HL-60 (cell line): ENCODE measurements around the gene MSH2.

ENCODE experiments used
- DNase-seq, 2 experiments: peaks; one replicate each; pipeline ENCODE4 v3.0.0-alpha.2; 2010 to 2020; ENCODE audit warnings: low read depth in 1 of 2, low spot score in 1 of 2
- H3K27ac ChIP-seq: fragments of 250-450 bp; sonication (Bioruptor Pico); replicated peaks from 2 replicates; pipeline ENCODE4 v1.5.1; 2020; ENCODE audit warnings: mild to moderate bottlenecking, moderate library complexity
- H3K27me3 ChIP-seq: fragments of 250-450 bp; sonication (Bioruptor Pico); 2 replicates; pipeline ENCODE4 v1.5.1; 2021; ENCODE audit warnings: mild to moderate bottlenecking, moderate library complexity; ENCODE audit not compliant: insufficient read depth, poor library complexity, severe bottlenecking
- H3K4me3 ChIP-seq: replicated peaks from 2 replicates; pipeline ENCODE4 v1.5.1; 2011; ENCODE audit warnings: mild to moderate bottlenecking, control low read depth, low read length; ENCODE audit not compliant: insufficient read depth
- CTCF ChIP-seq: IDR thresholded peaks from one replicate; pipeline ENCODE4 v1.5.1; 2011; ENCODE audit warnings: low read length, control low read depth, inconsistent platforms; ENCODE audit not compliant: insufficient read depth
- GABPA ChIP-seq: IDR thresholded peaks from 2 replicates; pipeline ENCODE4 v1.6.1; 2012; ENCODE audit warnings: low read depth
- POLR2AphosphoS5 ChIP-seq: IDR thresholded peaks from 2 replicates; pipeline ENCODE4 v1.6.1; 2012; ENCODE audit warnings: low read depth
- REST ChIP-seq: IDR thresholded peaks from 2 replicates; pipeline ENCODE4 v1.6.1; 2012; ENCODE audit warnings: low read depth; ENCODE audit not compliant: insufficient replicate concordance
- SPI1 ChIP-seq: IDR thresholded peaks from 2 replicates; pipeline ENCODE4 v1.6.1; 2012; ENCODE audit warnings: low read depth, mild to moderate bottlenecking, borderline replicate concordance

MSH2 gene

GRCh38 chr2:47494267-47495130, 91.5 kb downstream of the MSH2 start:
- Histone ChIP-seq H3K27me3 (no peaks in the 10 kb centered on the region), H3K4me3 (no peak overlapping the region), H3K27ac (no peak overlapping the region)
- DNase-seq: no peak
- TF ChIP-seq POLR2AphosphoS5 (no peak), REST (no peak), GABPA (no peak), CTCF (no peak), SPI1 (no peak)

- no peak for TF ChIP-seq GABPA
- no peak for TF ChIP-seq POLR2AphosphoS5
- no peak for TF ChIP-seq CTCF
- TF ChIP-seq REST: no peak
- no peak for TF ChIP-seq SPI1
- Histone ChIP-seq H3K27me3 (no peaks in the 10 kb centered on the region), H3K27ac (no peak overlapping the region), H3K4me3 (no peak overlapping the region)
- DNase-seq: no peak
Observed at GRCh38 chr2:47497843-47498460, 95.0 kb downstream of the MSH2 start.

GRCh38 chr2:47499093-47499492, 96.1 kb downstream of the MSH2 start:
- no peak for TF ChIP-seq POLR2AphosphoS5
- no peak overlapping the region for H3K4me3 ChIP-seq
- no peak overlapping the region for H3K27ac ChIP-seq

GRCh38 chr2:47499621-47500309, 96.8 kb downstream of the MSH2 start:
- TF ChIP-seq REST: no peak
- TF ChIP-seq POLR2AphosphoS5: no peak
- no peak for TF ChIP-seq CTCF
- no peak for TF ChIP-seq GABPA
- TF ChIP-seq SPI1: no peak
- no peak overlapping the region for H3K27ac ChIP-seq
- no peak overlapping the region for H3K4me3 ChIP-seq
- DNase-seq: peak in 1 of 2 experiments; percentile 5
- H3K27me3 ChIP-seq: no peaks in the 10 kb centered on the region

More at GRCh38 chr2:47499093-47499492, 96.1 kb downstream of the MSH2 start:
- no peaks in the 10 kb centered on the region for H3K27me3 ChIP-seq
- DNase-seq: no peak
